HCT116 (cell line): ENCODE data around the gene PPDPF. TPM values are rescaled to one million over a fixed set of nuclear protein-coding genes. Genes with fewer than 3 reads are reported as not detected.

Experiments used
- ATAC-seq: fragments of 200-7000 bp; cut with Tn5 transposase; 2 replicates; pipeline ENCODE4 v1.9.1; 2020; ENCODE audit warnings: mild to moderate bottlenecking, moderate library complexity
- BruUV-seq: library from RNA; stranded (reverse); fragments of 400-500 nt; replicated peaks from 2 replicates; lab custom pipeline; 2021; lab: Mats Ljungman, UMichigan
- CTCF ChIA-PET: fragments of 300-600 bp; sonication (Branson Sonifier 250); formaldehyde crosslinking; loops from one replicate; lab custom pipeline; 2021; ENCODE audit warnings: antibody characterized with exemption; lab: Charles Lee
- POLR2A ChIA-PET: fragments of 300-600, 350-600 bp; sonication (Branson Sonifier 250); formaldehyde crosslinking; loops from one replicate; lab custom pipeline; 2021; ENCODE audit warnings: antibody characterized with exemption; lab: Charles Lee
- RAD21 ChIA-PET, 2 experiments: fragments of 300-600 bp; sonication (Branson Sonifier 250); formaldehyde crosslinking; loops; one replicate each; lab custom pipeline; 2023; ENCODE audit warnings: low total read pairs in 2 of 2; ENCODE audit not compliant: uncharacterized antibody in 2 of 2, unreplicated experiment in 2 of 2, low non-redundant PET in 1 of 2; lab: Charles Lee
- DNase-seq: peaks from one replicate; pipeline ENCODE4 v3.0.0-alpha.2; 2010; ENCODE audit warnings: low read depth, low spot score
- H2AFZ ChIP-seq: fragments of 200-600 bp; shearing (Covaris generic), sonication (generic); 2 replicates; pipeline ENCODE4 v1.6.1; 2017; ENCODE audit warnings: low read depth, mixed run types, mixed read lengths, antibody characterized with exemption, low read length; ENCODE audit not compliant: poor library complexity, severe bottlenecking
- H3K27ac ChIP-seq: 2 replicates; pipeline ENCODE4 v1.5.1; 2012; ENCODE audit warnings: low read depth, low read length
- H3K27me3 ChIP-seq: fragments of 200-600 bp; sonication (generic); 2 replicates; pipeline ENCODE4 v1.6.1; 2016; ENCODE audit warnings: mixed run types, low read length, mixed read lengths; ENCODE audit not compliant: insufficient read depth
- H3K36me3 ChIP-seq, 2 experiments: fragments of 200-500 bp in 1 of 2; fragments of 200-600 bp in 1 of 2; sonication (Bioruptor generic) in 1 of 2; sonication (generic) in 1 of 2; 2 replicates each; pipeline versions ENCODE4 v1.5.1 to v1.6.1; 2014 to 2016; ENCODE audit warnings: low read length in 2 of 2, inconsistent platforms in 1 of 2, mixed read lengths in 1 of 2, mixed run types in 1 of 2; ENCODE audit not compliant: insufficient read depth in 2 of 2, control insufficient read depth in 1 of 2
- H3K4me1 ChIP-seq, 2 experiments: fragments of 200-600 bp in 1 of 2; sonication (generic) in 1 of 2; 2 replicates each; pipeline versions ENCODE4 v1.5.1 to v1.6.1; 2012 to 2017; ENCODE audit warnings: low read length in 2 of 2, inconsistent platforms in 1 of 2, mild to moderate bottlenecking in 1 of 2, mixed read lengths in 1 of 2, mixed run types in 1 of 2, moderate library complexity in 1 of 2; ENCODE audit not compliant: insufficient read depth in 2 of 2, control insufficient read depth in 1 of 2
- H3K4me2 ChIP-seq: fragments of 200-600 bp; sonication (generic); 2 replicates; pipeline ENCODE4 v1.6.1; 2017; ENCODE audit warnings: mixed run types, low read length, mixed read lengths
- H3K4me3 ChIP-seq, 2 experiments: fragments of 200-600 bp in 1 of 2; sonication (generic) in 1 of 2; replicated peaks in 1 of 2; 2 replicates each; pipeline ENCODE4 v1.5.1; 2011 to 2016; ENCODE audit warnings: low read length in 2 of 2, control low read depth in 1 of 2, low read depth in 1 of 2, mild to moderate bottlenecking in 1 of 2, mixed read lengths in 1 of 2, mixed run types in 1 of 2
- H3K79me2 ChIP-seq: fragments of 200-600 bp; sonication (generic); 2 replicates; pipeline ENCODE4 v1.6.1; 2017; ENCODE audit warnings: mild to moderate bottlenecking, mixed run types, low read length, moderate library complexity, mixed read lengths; ENCODE audit not compliant: insufficient read depth
- H3K9ac ChIP-seq: fragments of 200-600 bp; sonication (generic); 2 replicates; pipeline ENCODE4 v1.6.1; 2016; ENCODE audit warnings: low read length, mixed read lengths
- H3K9me2 ChIP-seq: fragments of 200-600 bp; sonication (generic), shearing (Covaris generic); 2 replicates; pipeline ENCODE4 v1.6.1; 2017; ENCODE audit warnings: mixed run types, mild to moderate bottlenecking, moderate library complexity; ENCODE audit not compliant: insufficient read depth
- H3K9me3 ChIP-seq, 2 experiments: fragments of 200-500 bp in 1 of 2; fragments of 200-600 bp in 1 of 2; sonication (Bioruptor generic) in 1 of 2; sonication (generic) in 1 of 2; 2 replicates each; pipeline ENCODE4 v1.6.1; 2014 to 2017; ENCODE audit warnings: low read length in 2 of 2, mixed read lengths in 2 of 2, inconsistent platforms in 1 of 2, low read depth in 1 of 2, mild to moderate bottlenecking in 1 of 2, mixed run types in 1 of 2, moderate library complexity in 1 of 2; ENCODE audit not compliant: control insufficient read depth in 1 of 2, insufficient read depth in 1 of 2
- H4K20me1 ChIP-seq: fragments of 200-600 bp; sonication (generic), shearing (Covaris generic); 2 replicates; pipeline ENCODE4 v1.6.1; 2017; ENCODE audit warnings: mixed run types, mild to moderate bottlenecking, moderate library complexity; ENCODE audit not compliant: insufficient read depth
- EZH2 ChIP-seq: fragments of 200-600 bp; sonication (generic); IDR thresholded peaks from 2 replicates; pipeline ENCODE4 v1.6.1; 2017; ENCODE audit warnings: antibody characterized with exemption, mixed run types
- POLR2A ChIP-seq: IDR thresholded peaks from 2 replicates; pipeline ENCODE4 v1.7.0; 2011; ENCODE audit warnings: borderline replicate concordance; ENCODE audit not compliant: insufficient read depth, insufficient read length; ENCODE audit errors: extremely low read depth
- POLR2AphosphoS5 ChIP-seq: IDR thresholded peaks from 2 replicates; pipeline ENCODE4 v1.6.1; 2011; ENCODE audit warnings: mild to moderate bottlenecking, low read depth, low read length, moderate library complexity
- SP1 ChIP-seq: IDR thresholded peaks from 2 replicates; pipeline ENCODE4 v1.6.1; 2012; ENCODE audit warnings: low read depth
- TCF7L2 ChIP-seq: IDR thresholded peaks from 2 replicates; pipeline ENCODE4 v1.7.0; 2011; ENCODE audit warnings: borderline replicate concordance, inconsistent platforms; ENCODE audit not compliant: insufficient read depth, insufficient read length; ENCODE audit errors: extremely low read depth
- ZFX ChIP-seq: fragments of 450-650 bp; IDR thresholded peaks from 2 replicates; pipeline ENCODE4 v1.6.1; 2017
- intact Hi-C: fragments of 100-400 bp; cut with micrococcal nuclease; formaldehyde crosslinking; loops from 2 replicates; pipeline ENCODE4 v1.10.0; 2022
- total RNA-seq: library from RNA; stranded (reverse); gene quantifications from one replicate; pipeline ENCODE4 v1.2.1, GENCODE V29; 2021; ENCODE audit not compliant: unreplicated experiment
- TF ChIP-seq, protein P1 (sequence below): IDR thresholded peaks from 2 replicates; pipeline ENCODE4 v1.6.1; 2012
- TF ChIP-seq, protein P2 (sequence below): IDR thresholded peaks from 2 replicates; pipeline ENCODE4 v1.6.1; 2012; ENCODE audit warnings: low read depth

The PPDPF gene
- total RNA-seq, 1 experiment from 2014 or later, result 346 TPM

- peak overlapping the region; percentile 59 to 64 for H3K4me3 ChIP-seq
- CTCF ChIA-PET, result interaction anchor here (0.6 to 1.1 kb wide), 2 partner anchors 439 to 534 kb away, joined by 3 to 7 read pairs; partner anchors contain the start of gene PRPF6
- ATAC-seq (no peak), DNase-seq (no peak)
- no peaks in the 10 kb centered on the region for H3K9me3 ChIP-seq
- peak overlapping the region; percentile 76 for H3K4me2 ChIP-seq
- TF ChIP-seq TCF7L2, result no peak
- TF ChIP-seq, protein P1, sequence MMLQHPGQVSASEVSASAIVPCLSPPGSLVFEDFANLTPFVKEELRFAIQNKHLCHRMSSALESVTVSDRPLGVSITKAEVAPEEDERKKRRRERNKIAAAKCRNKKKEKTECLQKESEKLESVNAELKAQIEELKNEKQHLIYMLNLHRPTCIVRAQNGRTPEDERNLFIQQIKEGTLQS, result no peak
- TF ChIP-seq EZH2, result no peak
- H3K4me1 ChIP-seq, result peaks cover 53 to 97% of the 10 kb centered on the region in 2 experiments
- peak overlapping the region; percentile 67 for H3K9ac ChIP-seq
- no peaks in the 10 kb centered on the region for H3K79me2 ChIP-seq
- intact Hi-C loops, result no loop called here
- BruUV-seq, result TSS peak; percentile 61
- RAD21 ChIA-PET, result interaction anchor here in 1 of 2 experiments (0.5 kb wide), 1 partner anchor 87 kb away, joined by 4 read pairs; no protein-coding TSS in a partner anchor
- no peaks in the 10 kb centered on the region for H4K20me1 ChIP-seq
- H3K9me2 ChIP-seq, result no peaks in the 10 kb centered on the region
- H3K27me3 ChIP-seq, result no peaks in the 10 kb centered on the region
- peak overlapping the region; percentile 72 for H3K27ac ChIP-seq
- H3K36me3 ChIP-seq, result no peaks in the 10 kb centered on the region
- H2AFZ ChIP-seq, result no peak overlapping the region
- POLR2A ChIA-PET, result interaction anchor here (1.0 to 1.1 kb wide), 2 partner anchors 10 to 13 kb away, joined by 3 to 5 read pairs; no protein-coding TSS in a partner anchor
These were observed 20.8 kb downstream of the PPDPF start for GRCh38 chr20:63541371-63541770.

DNA sequence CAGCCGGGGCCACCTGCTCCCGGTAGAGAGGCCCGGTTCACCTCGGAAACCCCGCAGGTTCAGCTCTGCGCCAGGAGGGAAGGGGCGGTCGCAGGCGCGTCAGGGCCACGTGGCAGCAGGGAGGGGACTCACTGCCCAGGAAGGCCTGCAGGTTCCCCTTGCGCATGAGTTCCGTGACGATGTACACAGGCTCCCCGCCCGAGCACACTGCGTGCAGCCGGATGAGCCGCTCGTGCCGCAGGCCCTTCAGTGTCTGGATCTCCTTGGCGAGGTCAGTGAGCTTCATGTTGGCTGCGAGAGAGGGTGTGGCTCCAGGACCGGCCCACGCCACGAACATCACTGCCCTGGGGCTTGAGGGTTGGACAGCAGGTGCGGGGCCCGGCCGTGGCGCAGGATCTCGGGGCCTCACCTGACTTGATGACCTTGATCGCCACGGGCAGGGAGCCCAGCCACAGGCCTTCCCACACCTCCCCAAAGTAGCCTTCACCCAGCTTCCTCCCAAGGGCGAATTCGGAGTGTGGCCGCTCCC is 21.5 kb downstream of the PPDPF start:
- peak overlapping the region; percentile 59 to 64 for H3K4me3 ChIP-seq

More for the DNA sequence above, 21.5 kb downstream of the PPDPF start:
- Histone ChIP-seq H3K36me3 (no peaks in the 10 kb centered on the region), H3K4me2 (peak overlapping the region; percentile 76), H3K9ac (peak overlapping the region; percentile 67), H3K27me3 (no peaks in the 10 kb centered on the region), H3K9me3 (no peaks in the 10 kb centered on the region), H4K20me1 (no peaks in the 10 kb centered on the region), H3K27ac (peak overlapping the region; percentile 72), H2AFZ (no peak overlapping the region), H3K4me1 (peaks cover 46 to 90% of the 10 kb centered on the region in 2 experiments), H3K79me2 (no peaks in the 10 kb centered on the region), H3K9me2 (no peaks in the 10 kb centered on the region)
- ATAC-seq, result peak; percentile 20
- BruUV-seq, result TSS peak; percentile 72
- ChIA-PET RAD21 (interaction anchor here in 1 of 2 experiments (0.5 kb wide), 1 partner anchor 86 kb away, joined by 4 read pairs; no protein-coding TSS in a partner anchor), POLR2A (interaction anchor here (0.6 to 1.1 kb wide), 5 partner anchors 9 to 32 kb away, joined by 3 to 5 read pairs (median 3); partner anchors contain the start of gene HELZ2), CTCF (interaction anchor here (0.6 to 1.1 kb wide), 2 partner anchors 439 to 533 kb away, joined by 3 to 7 read pairs; partner anchors contain the start of gene PRPF6)
- DNase-seq, result no peak
- peak; percentile 55 for TF ChIP-seq POLR2A
- TF ChIP-seq, protein P1, result no peak
- peak; percentile 77 for TF ChIP-seq ZFX
- TF ChIP-seq, protein P2, sequence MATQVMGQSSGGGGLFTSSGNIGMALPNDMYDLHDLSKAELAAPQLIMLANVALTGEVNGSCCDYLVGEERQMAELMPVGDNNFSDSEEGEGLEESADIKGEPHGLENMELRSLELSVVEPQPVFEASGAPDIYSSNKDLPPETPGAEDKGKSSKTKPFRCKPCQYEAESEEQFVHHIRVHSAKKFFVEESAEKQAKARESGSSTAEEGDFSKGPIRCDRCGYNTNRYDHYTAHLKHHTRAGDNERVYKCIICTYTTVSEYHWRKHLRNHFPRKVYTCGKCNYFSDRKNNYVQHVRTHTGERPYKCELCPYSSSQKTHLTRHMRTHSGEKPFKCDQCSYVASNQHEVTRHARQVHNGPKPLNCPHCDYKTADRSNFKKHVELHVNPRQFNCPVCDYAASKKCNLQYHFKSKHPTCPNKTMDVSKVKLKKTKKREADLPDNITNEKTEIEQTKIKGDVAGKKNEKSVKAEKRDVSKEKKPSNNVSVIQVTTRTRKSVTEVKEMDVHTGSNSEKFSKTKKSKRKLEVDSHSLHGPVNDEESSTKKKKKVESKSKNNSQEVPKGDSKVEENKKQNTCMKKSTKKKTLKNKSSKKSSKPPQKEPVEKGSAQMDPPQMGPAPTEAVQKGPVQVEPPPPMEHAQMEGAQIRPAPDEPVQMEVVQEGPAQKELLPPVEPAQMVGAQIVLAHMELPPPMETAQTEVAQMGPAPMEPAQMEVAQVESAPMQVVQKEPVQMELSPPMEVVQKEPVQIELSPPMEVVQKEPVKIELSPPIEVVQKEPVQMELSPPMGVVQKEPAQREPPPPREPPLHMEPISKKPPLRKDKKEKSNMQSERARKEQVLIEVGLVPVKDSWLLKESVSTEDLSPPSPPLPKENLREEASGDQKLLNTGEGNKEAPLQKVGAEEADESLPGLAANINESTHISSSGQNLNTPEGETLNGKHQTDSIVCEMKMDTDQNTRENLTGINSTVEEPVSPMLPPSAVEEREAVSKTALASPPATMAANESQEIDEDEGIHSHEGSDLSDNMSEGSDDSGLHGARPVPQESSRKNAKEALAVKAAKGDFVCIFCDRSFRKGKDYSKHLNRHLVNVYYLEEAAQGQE, result no peak
- no peak for TF ChIP-seq SP1
- TF ChIP-seq POLR2AphosphoS5, result peak; percentile 82
- intact Hi-C loops, result no loop called here
